ENCODE results near the gene TGFB2.
A peak's percentile ranks its signal among the peaks of the same experiment; 100 is the strongest.

The TGFB2 gene

GRCh38 chr1:218347336-218347722 is 2.2 kb downstream of the TGFB2 start:
- Mint-ChIP-seq H3K27ac (no peak overlapping the region), H3K27me3 (peaks cover 51% of the 10 kb centered on the region), H3K9me3 (no peaks in the 10 kb centered on the region), H3K4me1 (peaks cover 33% of the 10 kb centered on the region), H3K36me3 (ENCODE audit: low read depth) (no peaks in the 10 kb centered on the region), H3K4me3 (no peak overlapping the region)
- no peak for DNase-seq
- ATAC-seq = no peak

GRCh38 chr1:218347723-218348627 is 2.8 kb downstream of the TGFB2 start:
- peaks cover 36% of the 10 kb centered on the region for H3K4me1 Mint-ChIP-seq
- no peaks in the 10 kb centered on the region for H3K36me3 Mint-ChIP-seq (ENCODE audit: low read depth)
- no peaks in the 10 kb centered on the region for H3K9me3 Mint-ChIP-seq
- H3K27ac Mint-ChIP-seq = no peak overlapping the region
- H3K27me3 Mint-ChIP-seq = peaks cover 53% of the 10 kb centered on the region
- no peak overlapping the region for H3K4me3 Mint-ChIP-seq
- no peak for ATAC-seq
- no peak for DNase-seq

GRCh38 chr1:218348628-218349071 is 3.5 kb downstream of the TGFB2 start:
- DNase-seq (no peak), ATAC-seq (no peak)
- Mint-ChIP-seq H3K4me1 (peaks cover 36% of the 10 kb centered on the region), H3K27me3 (peaks cover 53% of the 10 kb centered on the region), H3K27ac (no peak overlapping the region), H3K36me3 (ENCODE audit: low read depth) (no peaks in the 10 kb centered on the region), H3K4me3 (no peak overlapping the region), H3K9me3 (no peaks in the 10 kb centered on the region)

- peaks cover 36% of the 10 kb centered on the region for H3K4me1 Mint-ChIP-seq
- no peak overlapping the region for H3K27ac Mint-ChIP-seq
- H3K9me3 Mint-ChIP-seq = no peaks in the 10 kb centered on the region
- DNase-seq = no peak
- H3K36me3 Mint-ChIP-seq (ENCODE audit: low read depth) = no peaks in the 10 kb centered on the region
- H3K27me3 Mint-ChIP-seq = peaks cover 58% of the 10 kb centered on the region
- no peak overlapping the region for H3K4me3 Mint-ChIP-seq
- no peak for ATAC-seq
Measured at GRCh38 chr1:218349348-218350034, 4.4 kb downstream of the TGFB2 start.

GRCh38 chr1:218350035-218350525 is 4.9 kb downstream of the TGFB2 start:
- Mint-ChIP-seq H3K4me1 (peaks cover 36% of the 10 kb centered on the region), H3K36me3 (ENCODE audit: low read depth) (no peaks in the 10 kb centered on the region)

GRCh38 chr1:218350801-218351266 is 5.7 kb downstream of the TGFB2 start:
- H3K4me3 Mint-ChIP-seq = peak overlapping the region; percentile 65
- H3K27ac Mint-ChIP-seq = no peak overlapping the region
- no peak for DNase-seq
- no peaks in the 10 kb centered on the region for H3K9me3 Mint-ChIP-seq
- peaks cover 36% of the 10 kb centered on the region for H3K4me1 Mint-ChIP-seq
- no peak for ATAC-seq
- H3K36me3 Mint-ChIP-seq (ENCODE audit: low read depth) = no peaks in the 10 kb centered on the region
- peaks cover 57% of the 10 kb centered on the region for H3K27me3 Mint-ChIP-seq

More at GRCh38 chr1:218350035-218350525, 4.9 kb downstream of the TGFB2 start:
- Mint-ChIP-seq H3K27ac (no peak overlapping the region), H3K27me3 (peaks cover 58% of the 10 kb centered on the region), H3K9me3 (no peaks in the 10 kb centered on the region), H3K4me3 (no peak overlapping the region)
- DNase-seq (no peak), ATAC-seq (no peak)

- H3K4me3 Mint-ChIP-seq = peak overlapping the region; percentile 65
- DNase-seq (peak; percentile 12), ATAC-seq (peak; percentile 84)
- H3K9me3 Mint-ChIP-seq = no peaks in the 10 kb centered on the region
- H3K27me3 Mint-ChIP-seq = peaks cover 50% of the 10 kb centered on the region
- H3K4me1 Mint-ChIP-seq = peaks cover 31% of the 10 kb centered on the region
- no peaks in the 10 kb centered on the region for H3K36me3 Mint-ChIP-seq (ENCODE audit: low read depth)
- peak overlapping the region; percentile 41 for H3K27ac Mint-ChIP-seq
Measured at GRCh38 chr1:218351391-218352074, 6.4 kb downstream of the TGFB2 start.

GRCh38 chr1:218352075-218352438 is 6.9 kb downstream of the TGFB2 start:
- ATAC-seq (peak; percentile 27), DNase-seq (no peak)
- Mint-ChIP-seq H3K9me3 (no peaks in the 10 kb centered on the region), H3K4me3 (no peak overlapping the region), H3K36me3 (ENCODE audit: low read depth) (no peaks in the 10 kb centered on the region), H3K27ac (no peak overlapping the region), H3K27me3 (peaks cover 46% of the 10 kb centered on the region), H3K4me1 (peaks cover 26% of the 10 kb centered on the region)

- ATAC-seq (no peak), DNase-seq (no peak)
- Mint-ChIP-seq H3K27me3 (peaks cover 33% of the 10 kb centered on the region), H3K27ac (no peak overlapping the region), H3K4me1 (peaks cover 20% of the 10 kb centered on the region), H3K4me3 (no peak overlapping the region), H3K36me3 (ENCODE audit: low read depth) (no peaks in the 10 kb centered on the region), H3K9me3 (no peaks in the 10 kb centered on the region)
Measured at GRCh38 chr1:218353656-218354055, 8.5 kb downstream of the TGFB2 start.

- peaks cover 20% of the 10 kb centered on the region for H3K27me3 Mint-ChIP-seq
- DNase-seq (no peak), ATAC-seq (no peak)
- peaks cover 17% of the 10 kb centered on the region for H3K4me1 Mint-ChIP-seq
- H3K36me3 Mint-ChIP-seq (ENCODE audit: low read depth) = no peaks in the 10 kb centered on the region
- H3K4me3 Mint-ChIP-seq = no peak overlapping the region
- no peak overlapping the region for H3K27ac Mint-ChIP-seq
- H3K9me3 Mint-ChIP-seq = no peaks in the 10 kb centered on the region
Measured at GRCh38 chr1:218355278-218355677, 10.1 kb downstream of the TGFB2 start.

GRCh38 chr1:218357211-218357892 is 12.2 kb downstream of the TGFB2 start:
- H3K27me3 Mint-ChIP-seq = peaks cover 16% of the 10 kb centered on the region
- no peak overlapping the region for H3K27ac Mint-ChIP-seq
- DNase-seq = no peak
- H3K4me3 Mint-ChIP-seq = no peak overlapping the region
- no peak for ATAC-seq
- H3K36me3 Mint-ChIP-seq (ENCODE audit: low read depth) = no peaks in the 10 kb centered on the region
- peaks cover 3% of the 10 kb centered on the region for H3K4me1 Mint-ChIP-seq
- no peaks in the 10 kb centered on the region for H3K9me3 Mint-ChIP-seq

GRCh38 chr1:218357893-218358232 is 12.7 kb downstream of the TGFB2 start:
- no peak for DNase-seq
- no peak for ATAC-seq
- H3K27ac Mint-ChIP-seq = no peak overlapping the region
- H3K4me3 Mint-ChIP-seq = no peak overlapping the region
- no peaks in the 10 kb centered on the region for H3K9me3 Mint-ChIP-seq
- no peaks in the 10 kb centered on the region for H3K4me1 Mint-ChIP-seq
- no peaks in the 10 kb centered on the region for H3K36me3 Mint-ChIP-seq (ENCODE audit: low read depth)
- H3K27me3 Mint-ChIP-seq = peaks cover 16% of the 10 kb centered on the region

- no peak for DNase-seq
- H3K27me3 Mint-ChIP-seq = peaks cover 6% of the 10 kb centered on the region
- no peaks in the 10 kb centered on the region for H3K36me3 Mint-ChIP-seq (ENCODE audit: low read depth)
- ATAC-seq = no peak
- H3K4me1 Mint-ChIP-seq = no peaks in the 10 kb centered on the region
- no peaks in the 10 kb centered on the region for H3K9me3 Mint-ChIP-seq
- no peak overlapping the region for H3K27ac Mint-ChIP-seq
- H3K4me3 Mint-ChIP-seq = no peak overlapping the region
Measured at GRCh38 chr1:218361298-218362065, 16.3 kb downstream of the TGFB2 start.
